GM13977 (cell line): ENCODE measurements around the gene MIER1.

Experiments
- DNase-seq: peaks from one replicate; pipeline ENCODE4 v3.0.0; 2012; ENCODE audit warnings: low spot score
- in situ Hi-C: fragments of 300-500 bp; cut with MboI; formaldehyde crosslinking; loops from one replicate; pipeline ENCODE4 v1.12.0; 2022; ENCODE audit warnings: low sequenced_read_pairs, low pct_unique_long_range_greater_than_20kb, mixed read lengths, inconsistent platforms; ENCODE audit not compliant: unreplicated experiment
- TF ChIP-seq, protein P1 (sequence below): IDR thresholded peaks from 2 replicates; pipeline ENCODE4 v1.5.1; 2012; ENCODE audit warnings: mild to moderate bottlenecking, control low read depth; ENCODE audit not compliant: insufficient read depth; ENCODE audit errors: extremely low read depth, missing control alignments

Gene MIER1

DNA sequence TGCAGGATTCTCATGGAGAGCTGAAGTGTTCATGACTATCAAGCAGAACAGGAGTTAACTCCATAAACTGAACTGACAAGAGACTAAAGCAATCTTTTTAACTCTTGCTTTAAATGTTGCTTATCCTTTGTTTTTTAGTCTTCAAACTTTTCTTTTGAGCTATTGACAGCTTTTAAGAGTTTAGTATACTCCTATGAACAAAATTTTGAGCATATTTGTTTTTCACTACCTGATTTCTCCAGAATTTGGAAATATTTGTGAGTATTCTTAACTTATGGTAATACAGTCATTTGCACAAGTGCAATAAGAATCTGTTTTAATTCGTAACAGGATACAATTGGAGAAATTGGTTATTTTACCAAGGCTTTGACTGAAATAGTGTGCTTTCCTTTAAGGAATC lies 7.3 kb upstream of the MIER1 start:
- in situ Hi-C loops: no loop called here

DNA sequence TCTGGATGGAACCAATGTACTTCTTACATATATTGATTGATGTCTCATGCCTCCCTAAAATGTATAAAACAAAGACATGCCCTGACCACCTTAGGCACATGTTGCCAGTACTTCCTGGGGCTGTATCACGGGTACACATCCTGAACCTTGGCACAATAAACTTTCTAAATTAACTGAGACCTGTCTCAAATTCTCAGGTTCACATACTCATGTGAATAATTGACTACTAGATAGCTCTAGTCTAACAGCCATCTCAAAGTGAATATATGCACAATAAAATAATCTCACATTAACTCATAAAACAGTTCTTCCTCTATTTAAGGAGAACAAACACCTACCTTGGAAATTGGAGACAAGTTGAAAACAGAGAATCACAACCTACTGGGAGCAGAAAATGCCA lies 5.7 kb upstream of the MIER1 start:
- TF ChIP-seq, protein P1, sequence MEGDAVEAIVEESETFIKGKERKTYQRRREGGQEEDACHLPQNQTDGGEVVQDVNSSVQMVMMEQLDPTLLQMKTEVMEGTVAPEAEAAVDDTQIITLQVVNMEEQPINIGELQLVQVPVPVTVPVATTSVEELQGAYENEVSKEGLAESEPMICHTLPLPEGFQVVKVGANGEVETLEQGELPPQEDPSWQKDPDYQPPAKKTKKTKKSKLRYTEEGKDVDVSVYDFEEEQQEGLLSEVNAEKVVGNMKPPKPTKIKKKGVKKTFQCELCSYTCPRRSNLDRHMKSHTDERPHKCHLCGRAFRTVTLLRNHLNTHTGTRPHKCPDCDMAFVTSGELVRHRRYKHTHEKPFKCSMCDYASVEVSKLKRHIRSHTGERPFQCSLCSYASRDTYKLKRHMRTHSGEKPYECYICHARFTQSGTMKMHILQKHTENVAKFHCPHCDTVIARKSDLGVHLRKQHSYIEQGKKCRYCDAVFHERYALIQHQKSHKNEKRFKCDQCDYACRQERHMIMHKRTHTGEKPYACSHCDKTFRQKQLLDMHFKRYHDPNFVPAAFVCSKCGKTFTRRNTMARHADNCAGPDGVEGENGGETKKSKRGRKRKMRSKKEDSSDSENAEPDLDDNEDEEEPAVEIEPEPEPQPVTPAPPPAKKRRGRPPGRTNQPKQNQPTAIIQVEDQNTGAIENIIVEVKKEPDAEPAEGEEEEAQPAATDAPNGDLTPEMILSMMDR: no peak
- no peak for DNase-seq
- in situ Hi-C loops: no loop called here

More for the DNA sequence above, 7.3 kb upstream of the MIER1 start:
- no peak for DNase-seq
- TF ChIP-seq, protein P1: no peak

DNA sequence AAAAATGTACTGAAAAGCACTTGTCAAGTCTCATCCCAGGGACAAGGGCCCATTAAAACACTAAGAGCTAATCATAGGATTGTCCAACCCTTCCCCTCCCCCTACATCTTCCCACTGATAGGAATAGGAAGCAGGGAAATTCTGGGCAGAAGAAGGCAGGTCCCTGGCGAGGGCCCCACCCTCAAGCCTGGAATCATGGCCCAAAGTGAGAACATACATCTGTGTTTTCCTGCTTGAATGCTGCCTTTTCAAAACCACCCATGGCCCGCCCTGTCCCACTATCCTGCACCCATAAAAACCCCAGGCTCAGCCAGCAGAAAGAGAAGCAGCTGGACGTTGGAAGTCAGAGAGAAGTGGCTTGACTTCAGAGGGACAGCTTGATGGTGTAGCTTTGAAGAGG lies 5.0 kb upstream of the MIER1 start:
- in situ Hi-C loops: no loop called here
- no peak for DNase-seq
- TF ChIP-seq, protein P1: no peak

DNA sequence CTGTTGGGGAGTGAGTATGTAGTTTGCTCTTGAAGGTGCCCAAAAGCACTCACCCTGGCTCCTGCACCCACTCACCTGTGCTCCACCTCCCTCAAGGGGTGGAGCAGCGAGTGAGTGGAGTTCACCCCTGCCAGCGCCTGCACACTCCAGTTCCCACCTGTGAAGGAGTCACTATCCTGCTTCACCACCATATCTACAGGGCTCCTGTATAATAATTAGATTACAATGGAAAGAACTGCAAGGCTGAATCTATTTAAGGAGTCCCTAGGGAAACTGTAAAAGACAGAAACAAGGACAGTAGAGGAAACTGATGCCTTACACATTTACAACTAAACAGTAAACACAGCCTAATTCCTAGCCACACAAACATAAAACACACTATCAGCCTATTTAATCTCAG lies 4.2 kb upstream of the MIER1 start:
- TF ChIP-seq, protein P1: no peak
- in situ Hi-C loops: no loop called here
- no peak for DNase-seq

DNA sequence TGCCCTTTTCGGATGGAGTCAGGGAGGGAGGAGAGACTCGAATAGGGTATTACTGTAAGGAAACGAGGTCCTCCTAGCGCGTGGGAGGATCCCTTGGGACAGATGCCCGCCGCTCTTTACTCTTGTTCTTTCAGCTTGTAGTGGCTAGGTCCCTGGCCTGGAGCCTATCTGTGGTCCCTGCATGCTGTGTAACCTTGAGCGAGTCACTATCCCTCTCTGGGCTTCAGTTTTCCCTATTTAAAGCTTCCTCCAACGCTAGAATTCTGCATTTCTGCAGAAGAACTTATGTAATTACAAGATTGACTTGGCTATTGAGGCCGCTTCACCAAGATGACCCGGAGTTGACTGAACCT lies 744 bp downstream of the MIER1 start:
- TF ChIP-seq, protein P1: no peak
- no peak for DNase-seq
- in situ Hi-C loops: no loop called here

DNA sequence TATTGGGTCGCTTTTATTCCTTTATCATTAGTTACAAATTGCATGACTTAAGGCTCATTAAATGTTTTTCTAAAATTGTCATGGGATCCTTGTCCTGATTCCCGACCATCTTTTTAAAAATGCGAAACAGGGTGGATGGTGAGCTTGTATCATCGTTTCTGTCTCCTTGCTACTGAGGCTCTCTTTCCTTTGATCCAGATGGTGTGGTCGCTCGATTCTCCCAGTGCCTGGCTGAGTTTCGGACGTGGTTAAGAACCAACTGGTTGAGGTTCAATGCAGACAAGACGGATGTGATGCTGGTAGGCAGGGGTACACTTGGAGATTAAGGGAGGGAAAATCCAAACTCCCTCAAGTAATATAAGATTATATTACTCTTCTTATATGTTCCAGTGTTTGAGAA lies 1.2 kb downstream of the MIER1 start:
- TF ChIP-seq, protein P1: no peak
- in situ Hi-C loops: no loop called here
- no peak for DNase-seq

DNA sequence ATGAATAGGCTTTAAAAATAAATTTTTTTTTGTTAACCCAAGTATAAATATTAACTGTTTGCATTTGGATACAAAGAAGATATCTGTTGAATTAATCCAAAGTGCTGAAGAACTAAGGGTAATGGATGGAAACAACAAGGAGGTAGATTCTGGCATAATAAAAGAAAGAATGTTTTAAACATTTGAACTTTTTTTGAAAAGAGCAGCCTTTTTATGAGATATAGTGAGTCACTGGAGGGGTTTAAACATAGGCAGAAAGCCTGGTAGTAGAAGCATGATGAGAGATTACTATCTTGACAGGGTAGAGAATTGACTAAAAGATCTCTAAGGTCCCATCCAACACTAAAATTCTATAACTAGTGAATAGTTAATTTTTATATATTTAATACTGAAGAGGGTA lies 2.7 kb downstream of the MIER1 start:
- no peak for DNase-seq
- in situ Hi-C loops: no loop called here
- TF ChIP-seq, protein P1: no peak
